Gastroesophageal sphincter (tissue), 4 donors: ENCODE measurements around the gene UVRAG. TPM values are rescaled to one million over a fixed set of nuclear protein-coding genes. Genes with fewer than 3 reads are reported as not detected.

ENCODE experiments used
- ATAC-seq: fragments of 150-250 bp; one replicate; pipeline ENCODE4 v1.9.1; 2016; ENCODE audit warnings: mild to moderate bottlenecking, moderate library complexity
- H3K27ac ChIP-seq, 4 donors: fragments of 200-600 bp; sonication (generic) in 3 of 4; 1 replicate in 3 of 4; 2 replicates in 1 of 4; pipeline ENCODE4 v1.5.1; 2016 to 2019
- H3K27me3 ChIP-seq: fragments of 200-600 bp; sonication (generic); one replicate; pipeline ENCODE4 v1.5.1; 2019
- H3K36me3 ChIP-seq, 2 donors: fragments of 200-600 bp; sonication (generic); one replicate each; pipeline ENCODE4 v1.5.1; 2019; ENCODE audit warnings: control low read depth in 1 of 2
- H3K4me1 ChIP-seq, 3 donors: fragments of 200-600 bp; sonication (generic); 1 replicate in 2 of 3; 2 replicates in 1 of 3; pipeline ENCODE4 v1.5.1; 2016 to 2019; ENCODE audit warnings: control low read depth in 2 of 3
- H3K4me3 ChIP-seq, 2 donors: fragments of 200-600 bp; sonication (generic); one replicate each; pipeline ENCODE4 v1.5.1; 2019; ENCODE audit warnings: mild to moderate bottlenecking in 1 of 2, moderate library complexity in 1 of 2
- H3K9me3 ChIP-seq, 3 donors: fragments of 200-600 bp; sonication (generic); one replicate each; pipeline ENCODE4 v1.5.1; 2017 to 2019; ENCODE audit warnings: control low read depth in 2 of 3
- EP300 ChIP-seq: sonication (generic); formaldehyde crosslinking; IDR thresholded peaks from one replicate; pipeline ENCODE4 v1.6.1; 2017; ENCODE audit warnings: antibody characterized with exemption, mild to moderate bottlenecking
- POLR2A ChIP-seq, 2 donors: fragments of 450-650 bp; IDR thresholded peaks; one replicate each; pipeline ENCODE4 v1.6.1; 2017; ENCODE audit warnings: antibody characterized with exemption in 2 of 2, mild to moderate bottlenecking in 2 of 2, moderate library complexity in 1 of 2
- POLR2AphosphoS5 ChIP-seq: sonication (generic); formaldehyde crosslinking; IDR thresholded peaks from one replicate; pipeline ENCODE4 v1.6.1; 2017; ENCODE audit warnings: antibody characterized with exemption
- WGBS, 2 donors: methylation state at CpG; one replicate each; pipeline ENCODE4 v1.1.5; 2018; ENCODE audit warnings: low coverage in 1 of 2; 5-methylcytosine and 5-hydroxymethylcytosine counted together
- total RNA-seq, 4 donors: library from RNA; depleted of rRNA; stranded (reverse); fragments of >200 nt; gene quantifications; one replicate each; pipeline ENCODE4 v1.1.0, GENCODE V29; 2016
- TF ChIP-seq, protein P1 (sequence below), 4 experiments: fragments of 200-600 bp in 2 of 4; fragments of 450-650 bp in 2 of 4; sonication (generic) in 1 of 4; IDR thresholded peaks; one replicate each; pipeline ENCODE4 v1.5.1; 2017 to 2019; ENCODE audit warnings: antibody characterized with exemption in 4 of 4, mild to moderate bottlenecking in 2 of 4, moderate library complexity in 2 of 4

The UVRAG gene
- total RNA-seq, 4 donors from 2014 or later, result 28.1 to 50.1 (median 34.7) TPM

DNA sequence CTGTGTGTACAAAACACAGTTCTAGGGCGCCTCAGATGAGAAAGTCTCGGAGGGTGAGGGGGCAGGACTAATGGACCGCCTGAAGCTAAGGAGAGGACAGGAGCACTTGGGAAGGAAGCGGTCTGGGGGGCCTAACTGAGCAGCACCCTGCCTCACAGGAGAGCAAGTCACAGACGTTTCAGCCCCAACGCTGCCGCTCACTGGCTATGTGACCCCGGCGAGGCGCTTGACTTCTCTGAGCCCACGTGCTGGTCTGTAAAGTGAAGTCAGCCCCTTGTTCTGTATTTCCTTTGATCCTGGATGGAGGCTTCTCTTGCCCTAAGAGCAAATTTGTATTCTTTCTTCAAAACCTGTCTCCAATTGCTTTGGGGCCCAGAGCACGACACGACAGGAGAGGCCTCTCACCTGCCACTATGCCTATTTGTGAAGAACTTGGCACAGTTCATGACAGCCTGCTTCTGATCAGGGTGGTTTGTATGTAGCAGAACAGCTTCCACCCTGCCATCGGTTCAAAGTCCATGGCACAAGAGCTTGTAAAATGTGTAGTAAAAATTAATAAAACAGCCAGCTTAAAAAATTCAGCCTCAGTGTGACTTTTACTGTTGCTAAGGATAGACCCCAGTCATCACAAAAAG is 332.2 kb downstream of the UVRAG start:
- H3K4me3 ChIP-seq, result no peak overlapping the region
- ATAC-seq, result no peak
- H3K27me3 ChIP-seq, result no peaks in the 10 kb centered on the region
- no peak for TF ChIP-seq EP300
- TF ChIP-seq, protein P1, sequence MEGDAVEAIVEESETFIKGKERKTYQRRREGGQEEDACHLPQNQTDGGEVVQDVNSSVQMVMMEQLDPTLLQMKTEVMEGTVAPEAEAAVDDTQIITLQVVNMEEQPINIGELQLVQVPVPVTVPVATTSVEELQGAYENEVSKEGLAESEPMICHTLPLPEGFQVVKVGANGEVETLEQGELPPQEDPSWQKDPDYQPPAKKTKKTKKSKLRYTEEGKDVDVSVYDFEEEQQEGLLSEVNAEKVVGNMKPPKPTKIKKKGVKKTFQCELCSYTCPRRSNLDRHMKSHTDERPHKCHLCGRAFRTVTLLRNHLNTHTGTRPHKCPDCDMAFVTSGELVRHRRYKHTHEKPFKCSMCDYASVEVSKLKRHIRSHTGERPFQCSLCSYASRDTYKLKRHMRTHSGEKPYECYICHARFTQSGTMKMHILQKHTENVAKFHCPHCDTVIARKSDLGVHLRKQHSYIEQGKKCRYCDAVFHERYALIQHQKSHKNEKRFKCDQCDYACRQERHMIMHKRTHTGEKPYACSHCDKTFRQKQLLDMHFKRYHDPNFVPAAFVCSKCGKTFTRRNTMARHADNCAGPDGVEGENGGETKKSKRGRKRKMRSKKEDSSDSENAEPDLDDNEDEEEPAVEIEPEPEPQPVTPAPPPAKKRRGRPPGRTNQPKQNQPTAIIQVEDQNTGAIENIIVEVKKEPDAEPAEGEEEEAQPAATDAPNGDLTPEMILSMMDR (IDR thresholded peaks at IDR 0.05), result no peak
- TF ChIP-seq POLR2A (IDR thresholded peaks at IDR 0.05), result no peak
- TF ChIP-seq POLR2AphosphoS5, result no peak
- WGBS, 2 donors, result 84 to 90% methylated on average over 3 to 8 of the region's 14 CpGs
- peaks cover 0 to 15% of the 10 kb centered on the region in 2 donors for H3K36me3 ChIP-seq
- no peak overlapping the region for H3K27ac ChIP-seq
- H3K4me1 ChIP-seq, result peaks cover 0 to 5% (median 3%) of the 10 kb centered on the region in 3 donors
- H3K9me3 ChIP-seq, result no peaks in the 10 kb centered on the region

DNA sequence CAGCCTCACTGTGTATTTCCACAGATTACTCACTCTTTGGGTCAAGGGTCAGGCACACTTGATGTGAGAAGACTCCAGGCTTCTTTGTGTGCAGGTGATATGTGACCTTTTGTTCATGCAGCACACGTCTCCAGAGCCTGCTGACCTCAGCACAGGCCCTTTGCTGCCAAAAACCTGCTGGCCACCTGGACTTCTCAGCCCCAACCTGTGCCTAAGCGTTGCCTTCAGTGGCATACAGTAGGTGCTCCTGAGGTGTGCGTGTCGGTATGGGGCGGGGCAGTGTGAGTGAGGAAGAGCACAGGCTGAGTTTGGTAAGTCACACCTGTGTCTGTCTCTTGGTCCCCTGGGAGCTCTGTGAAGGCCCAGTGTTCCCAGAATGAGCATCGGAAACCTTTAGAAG is 333.2 kb downstream of the UVRAG start:
- peaks cover 0 to 12% (median 3%) of the 10 kb centered on the region in 3 donors for H3K4me1 ChIP-seq
- H3K27ac ChIP-seq, result no peak overlapping the region
- TF ChIP-seq POLR2AphosphoS5 (no peak), EP300 (no peak), POLR2A (IDR thresholded peaks at IDR 0.05) (no peak)
- TF ChIP-seq, protein P1 (IDR thresholded peaks at IDR 0.05), result no peak
- 60 to 100% methylated on average over 1 of the region's 6 CpGs for WGBS, 2 donors
- H3K4me3 ChIP-seq, result no peak overlapping the region
- peaks cover 4% of the 10 kb centered on the region for H3K27me3 ChIP-seq
- no peak for ATAC-seq
- no peaks in the 10 kb centered on the region for H3K9me3 ChIP-seq
- H3K36me3 ChIP-seq, result peaks cover 0 to 5% of the 10 kb centered on the region in 2 donors

DNA sequence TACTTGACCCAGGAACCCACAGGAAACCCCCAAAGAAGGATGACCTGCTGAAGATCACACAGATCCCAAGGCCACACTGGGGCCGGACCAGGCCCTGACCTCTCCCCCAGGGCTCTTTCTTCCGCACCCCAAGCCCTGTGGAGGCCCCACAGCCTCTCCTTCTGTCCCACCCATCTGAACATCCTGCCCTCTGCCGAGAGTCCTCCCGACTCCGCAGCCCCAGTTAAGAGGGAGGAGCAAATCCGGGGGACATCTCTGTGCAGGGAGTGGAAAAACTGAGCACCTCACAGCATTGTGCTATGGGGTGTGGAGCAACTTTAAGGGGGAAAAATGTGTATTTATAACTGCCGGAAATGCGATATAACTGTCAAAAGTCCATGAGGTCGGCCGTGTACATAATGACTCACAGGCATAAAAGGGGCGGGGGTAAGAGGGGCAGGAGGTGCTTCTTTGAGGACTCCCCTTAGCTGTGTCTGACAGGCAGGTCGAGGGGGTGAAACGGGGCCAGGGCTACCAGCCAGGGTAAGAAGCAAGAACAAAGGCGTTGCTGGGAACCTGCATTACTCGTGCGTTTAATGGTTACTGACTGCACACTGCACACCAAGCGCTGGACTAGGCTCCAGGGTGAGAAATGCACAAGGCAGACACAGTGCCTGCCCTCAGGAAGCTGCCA is 334.1 kb downstream of the UVRAG start:
- no peak for ATAC-seq
- no peak for TF ChIP-seq EP300
- no peak for TF ChIP-seq POLR2A (IDR thresholded peaks at IDR 0.05)
- no peak for TF ChIP-seq POLR2AphosphoS5
- TF ChIP-seq, protein P1 (IDR thresholded peaks at IDR 0.05), result no peak
- no peaks in the 10 kb centered on the region for H3K36me3 ChIP-seq
- 79 to 92% methylated on average over 8 of the region's 17 CpGs for WGBS, 2 donors
- peaks cover 5% of the 10 kb centered on the region for H3K27me3 ChIP-seq
- H3K4me1 ChIP-seq, result peaks cover 0 to 12% (median 3%) of the 10 kb centered on the region in 3 donors
- no peak overlapping the region for H3K4me3 ChIP-seq
- H3K27ac ChIP-seq, result no peak overlapping the region
- no peaks in the 10 kb centered on the region for H3K9me3 ChIP-seq

DNA sequence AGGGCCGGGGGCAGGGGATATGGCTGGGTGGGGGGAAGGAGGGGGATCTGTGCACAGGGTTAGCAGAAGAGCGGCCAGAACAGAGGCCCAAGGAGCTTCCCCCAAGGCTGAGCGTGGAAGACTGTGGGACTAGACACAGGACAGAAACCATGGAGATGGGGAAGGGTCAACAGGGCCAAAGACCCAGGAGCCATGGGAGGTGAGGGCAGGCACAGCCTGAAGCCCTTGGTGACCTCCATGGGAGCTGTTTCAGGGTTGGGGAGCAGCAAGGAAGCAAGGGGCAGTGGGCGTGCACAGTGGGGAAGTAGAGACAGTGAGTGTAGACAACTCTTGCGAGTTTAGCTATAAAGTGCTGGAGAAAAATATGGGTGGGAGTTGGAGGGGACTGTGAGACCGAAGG is 334.7 kb downstream of the UVRAG start:
- peaks cover 0 to 12% (median 3%) of the 10 kb centered on the region in 3 donors for H3K4me1 ChIP-seq
- peaks cover 5% of the 10 kb centered on the region for H3K27me3 ChIP-seq
- TF ChIP-seq EP300, result no peak
- TF ChIP-seq, protein P1 (IDR thresholded peaks at IDR 0.05), result no peak
- no peak for TF ChIP-seq POLR2AphosphoS5
- no peak for TF ChIP-seq POLR2A (IDR thresholded peaks at IDR 0.05)
- H3K27ac ChIP-seq, result no peak overlapping the region
- ATAC-seq, result no peak
- no peaks in the 10 kb centered on the region for H3K36me3 ChIP-seq
- no peak overlapping the region for H3K4me3 ChIP-seq
- H3K9me3 ChIP-seq, result no peaks in the 10 kb centered on the region
- WGBS, 2 donors, result 92 to 98% methylated on average over 4 to 5 of the region's 6 CpGs

DNA sequence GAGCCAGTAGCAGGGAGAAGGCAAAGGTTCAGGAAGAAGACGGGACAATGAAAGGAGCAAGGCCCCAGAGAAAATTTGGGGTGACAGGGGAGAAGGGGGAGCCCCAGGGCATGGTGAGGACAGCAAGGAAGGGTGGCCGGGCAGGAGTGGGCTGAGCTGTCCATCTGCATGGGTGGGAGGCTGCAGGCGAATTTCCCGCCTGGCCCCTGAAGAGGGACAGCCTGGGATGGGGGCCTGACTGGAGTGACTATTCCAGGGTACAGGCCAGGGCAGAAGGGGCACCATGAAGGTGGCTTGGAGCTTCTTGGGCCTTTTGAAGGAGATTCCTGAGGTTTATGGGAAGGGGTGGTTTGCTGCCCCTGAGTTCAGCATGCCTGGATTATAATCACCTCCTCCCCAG is 335.1 kb downstream of the UVRAG start:
- H3K27me3 ChIP-seq, result peaks cover 5% of the 10 kb centered on the region
- no peaks in the 10 kb centered on the region for H3K9me3 ChIP-seq
- no peak overlapping the region for H3K27ac ChIP-seq
- H3K36me3 ChIP-seq, result no peaks in the 10 kb centered on the region
- no peak overlapping the region for H3K4me3 ChIP-seq
- ATAC-seq, result no peak
- TF ChIP-seq, protein P1 (IDR thresholded peaks at IDR 0.05), result no peak
- 75 to 94% methylated on average over 1 to 3 of the region's 4 CpGs for WGBS, 2 donors
- H3K4me1 ChIP-seq, result peaks cover 0 to 12% (median 3%) of the 10 kb centered on the region in 3 donors
